Spinal cord (tissue), 10 donors: ENCODE data around the gene BCR. TPM values are rescaled to one million over a fixed set of nuclear protein-coding genes. Genes with fewer than 3 reads are reported as not detected.
"Not testable (repeated sequence)": the region's sequence is repeated elsewhere in the genome, so short reads cannot be mapped to it uniquely, and the experiment has no call there.

ENCODE experiments used
- DNase-seq, 6 donors: peaks; one replicate each; pipeline versions ENCODE4 v3.0.0 to v3.0.0-alpha.2; 2013 to 2015; ENCODE audit warnings: low spot score in 6 of 6, low read depth in 4 of 6
- H3K27ac ChIP-seq: one replicate; pipeline ENCODE4 v1.5.1; 2013; ENCODE audit warnings: low read depth, low read length, control low read depth
- H3K27me3 ChIP-seq: one replicate; pipeline ENCODE4 v1.6.1; 2013; ENCODE audit warnings: low read length; ENCODE audit not compliant: control insufficient read depth, insufficient read depth
- H3K36me3 ChIP-seq: one replicate; pipeline ENCODE4 v1.6.1; 2013; ENCODE audit warnings: low read length; ENCODE audit not compliant: control insufficient read depth, insufficient read depth
- H3K4me1 ChIP-seq: one replicate; pipeline ENCODE4 v1.6.1; 2013; ENCODE audit warnings: low read length; ENCODE audit not compliant: control insufficient read depth, insufficient read depth
- H3K4me3 ChIP-seq: one replicate; pipeline ENCODE4 v1.5.1; 2013; ENCODE audit warnings: low read depth, low read length, control low read depth
- H3K9me3 ChIP-seq: one replicate; pipeline ENCODE4 v1.6.1; 2013; ENCODE audit warnings: low read length; ENCODE audit not compliant: control insufficient read depth, insufficient read depth
- WGBS: methylation state at CpG from one replicate; pipeline ENCODE4 v1.1.5; 2013; ENCODE audit warnings: missing lambda C conversion rate; ENCODE audit not compliant: insufficient coverage; 5-methylcytosine and 5-hydroxymethylcytosine counted together
- polyA plus RNA-seq, 2 donors: library from polyadenylated mRNA; unstranded; fragments of 120-200 nt; gene quantifications; one replicate each; pipeline ENCODE4 v1.2.1, GENCODE V29; 2013; ENCODE audit not compliant: insufficient read length in 2 of 2
- small RNA-seq: library from RNA; depleted of rRNA; stranded (forward); fragments of <200 nt; gene quantifications from one replicate; pipeline ENCODE3, GENCODE V24; 2014; ENCODE audit warnings: low replicate concordance
- total RNA-seq, 2 donors: library from RNA; depleted of rRNA in 1 of 2; stranded (reverse); fragments of 120-200 nt in 1 of 2; fragments of >200 nt in 1 of 2; gene quantifications; one replicate each; pipeline versions ENCODE4 v1.2.3 to v1.2.4, GENCODE V29; 2013 to 2014
- donor health status: healthy.

The BCR gene
- total and polyA plus RNA-seq, 4 donors = 30.4 to 88.1 (median 69.6) TPM

DNA sequence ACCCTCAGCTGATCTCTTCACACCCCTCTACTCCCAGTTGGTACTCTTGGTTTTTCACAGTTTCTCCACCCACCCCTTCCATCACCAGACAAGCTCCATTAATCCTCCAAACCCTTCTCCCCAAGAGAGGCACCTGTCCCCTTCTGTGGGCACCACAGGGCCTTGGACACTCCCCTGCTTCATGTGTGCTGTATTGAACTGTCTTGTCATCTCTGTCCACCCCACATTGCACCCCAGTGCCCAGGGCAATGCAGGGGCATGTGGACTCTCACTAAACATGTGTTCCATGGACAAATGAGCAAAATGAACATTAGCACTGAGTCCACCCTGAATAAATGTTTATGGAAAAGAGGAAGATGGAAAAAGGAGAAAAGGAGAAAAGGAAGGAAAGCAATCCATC, 181.4 kb downstream of the BCR start:
- Histone ChIP-seq H3K27ac (no peak overlapping the region), H3K36me3 (no peaks in the 10 kb centered on the region), H3K4me1 (no peaks in the 10 kb centered on the region), H3K27me3 (no peaks in the 10 kb centered on the region), H3K9me3 (no peaks in the 10 kb centered on the region), H3K4me3 (no peak overlapping the region)
- DNase-seq = no peak

DNA sequence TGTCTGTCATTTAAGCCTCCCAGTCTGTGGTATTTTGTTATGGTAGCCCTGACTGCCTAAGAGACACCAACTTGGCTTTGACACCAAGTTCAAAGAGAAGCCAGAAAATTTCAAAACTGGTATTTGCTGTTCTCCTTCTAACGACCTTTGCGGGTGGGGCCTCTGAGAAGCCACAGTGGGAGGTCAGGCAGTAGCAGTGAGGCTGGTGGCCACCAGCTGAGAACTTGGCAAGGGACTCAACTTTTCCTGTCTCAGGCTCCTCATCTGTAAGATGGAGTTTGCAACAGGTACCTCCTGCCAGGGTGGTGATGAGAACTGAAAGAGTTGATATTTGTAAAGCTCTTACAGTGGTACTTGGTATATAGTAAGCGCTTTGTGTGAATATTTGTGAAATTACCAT, 183.4 kb downstream of the BCR start:
- DNase-seq = no peak
- Histone ChIP-seq H3K4me1 (no peaks in the 10 kb centered on the region), H3K9me3 (no peaks in the 10 kb centered on the region), H3K27ac (no peak overlapping the region), H3K36me3 (no peaks in the 10 kb centered on the region), H3K4me3 (no peak overlapping the region), H3K27me3 (no peaks in the 10 kb centered on the region)
- 53% methylated on average over 2 of the region's 3 CpGs for WGBS

DNA sequence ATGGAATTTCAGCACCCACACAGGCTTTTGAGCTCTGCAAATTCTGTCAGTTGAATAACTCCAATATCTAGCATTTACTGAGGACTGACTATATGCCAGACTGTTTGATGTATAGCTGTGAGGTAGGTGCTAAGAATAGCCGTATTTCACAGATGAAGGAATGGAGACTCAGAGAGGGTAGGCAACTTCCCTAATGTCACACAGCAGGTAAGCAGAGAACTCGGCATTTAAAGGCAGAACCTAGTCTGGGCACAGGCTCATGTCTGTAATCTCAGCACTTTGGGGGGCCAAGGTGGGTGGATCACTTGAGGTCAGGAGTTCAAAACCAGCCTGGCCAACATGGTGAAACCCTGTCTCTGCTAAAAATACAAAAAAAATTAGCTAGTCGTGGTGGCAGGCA, 184.1 kb downstream of the BCR start:
- 80% methylated on average over 1 of the region's 3 CpGs for WGBS
- H3K4me3 ChIP-seq = no peak overlapping the region
- DNase-seq = no peak
- H3K27me3 ChIP-seq = no peaks in the 10 kb centered on the region
- no peaks in the 10 kb centered on the region for H3K36me3 ChIP-seq
- H3K9me3 ChIP-seq = no peaks in the 10 kb centered on the region
- H3K4me1 ChIP-seq = no peaks in the 10 kb centered on the region
- no peak overlapping the region for H3K27ac ChIP-seq

GRCh38 chr22:23365524-23365923, 185.2 kb downstream of the BCR start:
- no peaks in the 10 kb centered on the region for H3K36me3 ChIP-seq
- H3K4me1 ChIP-seq = no peaks in the 10 kb centered on the region
- no peak for DNase-seq
- H3K27me3 ChIP-seq = no peaks in the 10 kb centered on the region
- 95% methylated on average over 2 of the region's 6 CpGs for WGBS
- H3K27ac ChIP-seq = no peak overlapping the region
- H3K9me3 ChIP-seq = no peaks in the 10 kb centered on the region
- no peak overlapping the region for H3K4me3 ChIP-seq

- no peak for DNase-seq
- Histone ChIP-seq H3K4me1 (no peaks in the 10 kb centered on the region), H3K9me3 (no peaks in the 10 kb centered on the region), H3K27me3 (no peaks in the 10 kb centered on the region), H3K4me3 (no peak overlapping the region), H3K27ac (no peak overlapping the region), H3K36me3 (no peaks in the 10 kb centered on the region)
- 83% methylated on average over 1 of the region's 4 CpGs for WGBS
Observed at GRCh38 chr22:23365961-23366360, 185.7 kb downstream of the BCR start.

GRCh38 chr22:23367196-23367595, 186.9 kb downstream of the BCR start:
- H3K27me3 ChIP-seq, DNase-seq, H3K36me3 ChIP-seq, H3K27ac ChIP-seq, H3K9me3 ChIP-seq, H3K4me1 ChIP-seq, H3K4me3 ChIP-seq: not testable (repeated sequence)
- 43% methylated on average over 2 of the region's 3 CpGs for WGBS

Small RNAs within 50 kb of the gene (small RNA-seq; reads per million reads assigned to genes)
- gene BCRP8 (not detected), gene RF00017 (not detected), gene RF00066 (not detected), gene RN7SL263P (not detected)

Other genes with a start within 250 kb of the BCR start
- 10 to 100 TPM; 33.3 to 46.5 TPM for gene GNAZ, start 110.0 kb upstream of the BCR start, total RNA-seq
- 10 to 100 TPM; 71.6 to 77.9 TPM for gene GNAZ, start 110.0 kb upstream of the BCR start, polyA plus RNA-seq
- gene RSPH14, start 38.5 kb upstream of the BCR start, total RNA-seq = 1 to 10 TPM; 3.9 to 4.0 TPM
- 10 to 100 TPM in 1 of 2 donors, 1 to 10 TPM in 1; 7.9 to 11.6 TPM for gene RSPH14, start 38.5 kb upstream of the BCR start, polyA plus RNA-seq
- 10 to 100 TPM in 1 of 2 donors, 1 to 10 TPM in 1; 5.4 to 12.2 TPM for gene RAB36, start 35.0 kb upstream of the BCR start, total RNA-seq
- gene RAB36, start 35.0 kb upstream of the BCR start, polyA plus RNA-seq = 10 to 100 TPM; 14.5 to 15.1 TPM